H1 (cell line): Measurements from ENCODE around the gene MAGI1. TPM values are rescaled to one million over a fixed set of nuclear protein-coding genes. Genes with fewer than 3 reads are reported as not detected.

Source experiments
- CTCF ChIA-PET: fragments of 300-600 bp; sonication (Branson Sonifier 250); formaldehyde crosslinking; loops from one replicate; lab custom pipeline; 2021; ENCODE audit not compliant: partially characterized antibody; lab: Charles Lee
- POLR2A ChIA-PET: fragments of 300-600 bp; sonication (Branson Sonifier 250); formaldehyde crosslinking; loops from one replicate; lab custom pipeline; 2021; ENCODE audit warnings: inconsistent platforms; ENCODE audit not compliant: partially characterized antibody; lab: Charles Lee
- DNase-seq, 2 experiments: peaks; one replicate each; pipeline versions ENCODE4 v3.0.0 to v3.0.0-alpha.2; 2010 to 2022; ENCODE audit warnings: low spot score in 2 of 2, low read depth in 1 of 2, mixed read lengths in 1 of 2
- FAIRE-seq: peaks from 2 replicates; lab custom pipeline; 2011; peaks lifted over from hg19 to GRCh38; lab: Jason Lieb, UNC
- H2AFZ ChIP-seq: 2 replicates; pipeline ENCODE4 v1.8.1; 2012; ENCODE audit warnings: low read length, inconsistent platforms
- H2AK5ac ChIP-seq: 2 replicates; pipeline ENCODE4 v1.6.1; 2013; ENCODE audit warnings: low read depth, low read length
- H2BK120ac ChIP-seq: replicated peaks from 2 replicates; pipeline ENCODE3; 2013; ENCODE audit warnings: low read depth, low read length, inconsistent platforms
- H2BK12ac ChIP-seq: 2 replicates; pipeline ENCODE4 v1.6.1; 2013; ENCODE audit warnings: low read depth, low read length
- H2BK15ac ChIP-seq: 2 replicates; pipeline ENCODE4 v1.6.1; 2013; ENCODE audit warnings: low read length
- H2BK20ac ChIP-seq: 2 replicates; pipeline ENCODE4 v1.6.1; 2013; ENCODE audit warnings: low read length
- H2BK5ac ChIP-seq: 2 replicates; pipeline ENCODE4 v1.6.1; 2013; ENCODE audit warnings: low read depth, low read length
- H3K14ac ChIP-seq: 2 replicates; pipeline ENCODE4 v1.6.1; 2013; ENCODE audit warnings: inconsistent platforms; ENCODE audit not compliant: insufficient read length
- H3K18ac ChIP-seq: 2 replicates; pipeline ENCODE4 v1.6.1; 2013; ENCODE audit warnings: low read length; ENCODE audit errors: extremely low read depth
- H3K23ac ChIP-seq: 2 replicates; pipeline ENCODE4 v1.6.1; 2013; ENCODE audit warnings: inconsistent platforms; ENCODE audit not compliant: insufficient read length
- H3K23me2 ChIP-seq: 2 replicates; pipeline ENCODE4 v1.6.1; 2013; ENCODE audit warnings: low read depth, low read length
- H3K27ac ChIP-seq: 2 replicates; pipeline ENCODE4 v1.6.1; 2011; ENCODE audit warnings: low read depth, low read length, inconsistent platforms
- H3K27me3 ChIP-seq, 4 experiments: replicated peaks in 1 of 4; 1 replicate in 1 of 4; 2 replicates in 3 of 4; pipeline versions ENCODE4 v1.6.1 to v1.8.1; 2011 to 2013; ENCODE audit warnings: low read length in 3 of 4, mild to moderate bottlenecking in 3 of 4, inconsistent platforms in 2 of 4, mixed read lengths in 2 of 4, moderate library complexity in 1 of 4; ENCODE audit not compliant: control insufficient read depth in 3 of 4, insufficient read depth in 3 of 4; ENCODE audit errors: extremely low read depth in 1 of 4
- H3K36me3 ChIP-seq, 4 experiments: 2 replicates each; pipeline versions ENCODE4 v1.6.1 to v1.8.1; 2011 to 2013; ENCODE audit warnings: mild to moderate bottlenecking in 4 of 4, low read length in 3 of 4, moderate library complexity in 2 of 4, control low read depth in 1 of 4, inconsistent platforms in 1 of 4; ENCODE audit not compliant: insufficient read depth in 4 of 4, control insufficient read depth in 2 of 4
- H3K4ac ChIP-seq: replicated peaks from 2 replicates; pipeline ENCODE3; 2013; ENCODE audit warnings: low read length, low read depth, mixed read lengths, inconsistent platforms; ENCODE audit not compliant: insufficient read length
- H3K4me1 ChIP-seq, 4 experiments: replicated peaks in 1 of 4; 1 replicate in 1 of 4; 2 replicates in 3 of 4; pipeline versions ENCODE4 v1.6.1 to v1.8.1; 2011 to 2013; ENCODE audit warnings: low read length in 3 of 4, inconsistent platforms in 2 of 4, mixed read lengths in 1 of 4; ENCODE audit not compliant: insufficient read depth in 4 of 4, control insufficient read depth in 3 of 4
- H3K4me2 ChIP-seq, 2 experiments: 2 replicates each; pipeline versions ENCODE4 v1.6.1 to v1.8.1; 2011 to 2013; ENCODE audit warnings: low read depth in 2 of 2, low read length in 2 of 2, control low read depth in 1 of 2, inconsistent platforms in 1 of 2, mild to moderate bottlenecking in 1 of 2; ENCODE audit not compliant: insufficient read depth in 1 of 2
- H3K4me3 ChIP-seq, 4 experiments: fragments of 200-600, 300-600 bp in 1 of 4; sonication (generic), shearing (Covaris generic), sonication (Bioruptor Twin) in 1 of 4; 2 replicates each; pipeline versions ENCODE4 v1.5.1 to v1.8.1; 2011 to 2016; ENCODE audit warnings: low read length in 4 of 4, low read depth in 3 of 4, control low read depth in 2 of 4, inconsistent platforms in 2 of 4, mild to moderate bottlenecking in 2 of 4, mixed read lengths in 1 of 4, moderate library complexity in 1 of 4; ENCODE audit not compliant: insufficient read depth in 2 of 4; ENCODE audit errors: extremely low read depth in 1 of 4
- H3K56ac ChIP-seq: replicated peaks from 2 replicates; pipeline ENCODE3; 2013; ENCODE audit warnings: low read depth, mild to moderate bottlenecking, mixed read lengths, low read length, inconsistent platforms; ENCODE audit not compliant: insufficient read length
- H3K79me1 ChIP-seq: 2 replicates; pipeline ENCODE4 v1.6.1; 2013; ENCODE audit warnings: low read depth, low read length, control low read depth
- H3K79me2 ChIP-seq, 2 experiments: 2 replicates each; pipeline versions ENCODE4 v1.6.1 to v1.8.1; 2012 to 2013; ENCODE audit warnings: low read length in 2 of 2, mild to moderate bottlenecking in 2 of 2, inconsistent platforms in 1 of 2; ENCODE audit not compliant: insufficient read depth in 2 of 2, control insufficient read depth in 1 of 2
- H3K9ac ChIP-seq, 4 experiments: replicated peaks in 1 of 4; 1 replicate in 1 of 4; 2 replicates in 3 of 4; pipeline versions ENCODE4 v1.6.1 to v1.8.1; 2011 to 2013; ENCODE audit warnings: low read depth in 3 of 4, low read length in 3 of 4, control low read depth in 2 of 4, mild to moderate bottlenecking in 2 of 4, moderate library complexity in 2 of 4, inconsistent platforms in 1 of 4; ENCODE audit errors: extremely low read depth in 1 of 4
- H3K9me3 ChIP-seq, 2 experiments: 2 replicates each; pipeline versions ENCODE4 v1.6.1 to v1.8.1; 2012 to 2013; ENCODE audit warnings: mild to moderate bottlenecking in 2 of 2, moderate library complexity in 2 of 2, control low read depth in 1 of 2, inconsistent platforms in 1 of 2, low read depth in 1 of 2, low read length in 1 of 2, mixed read lengths in 1 of 2; ENCODE audit not compliant: insufficient read depth in 2 of 2
- H4K20me1 ChIP-seq, 2 experiments: replicated peaks in 1 of 2; 2 replicates each; pipeline versions ENCODE3 to v1.8.1; 2011 to 2013; ENCODE audit warnings: inconsistent platforms in 2 of 2, low read length in 2 of 2, mild to moderate bottlenecking in 1 of 2; ENCODE audit not compliant: insufficient read depth in 2 of 2, control insufficient read depth in 1 of 2
- H4K5ac ChIP-seq: 2 replicates; pipeline ENCODE4 v1.6.1; 2013; ENCODE audit warnings: low read length, low read depth, mixed read lengths, inconsistent platforms; ENCODE audit not compliant: insufficient read length
- H4K8ac ChIP-seq: 2 replicates; pipeline ENCODE4 v1.8.0; 2013; ENCODE audit warnings: mild to moderate bottlenecking, moderate library complexity, low read length, inconsistent platforms; ENCODE audit not compliant: insufficient read depth; ENCODE audit errors: extremely low read depth
- H4K91ac ChIP-seq: replicated peaks from 2 replicates; pipeline ENCODE3; 2013; ENCODE audit warnings: low read length, mixed read lengths, inconsistent platforms; ENCODE audit not compliant: insufficient read length
- CBX5 ChIP-seq: fragments of 300-800, 300-1000 bp; sonication (generic); IDR thresholded peaks from 2 replicates; pipeline ENCODE4 v1.7.1; 2016; ENCODE audit warnings: antibody characterized with exemption, low read length, low read depth
- CHD2 ChIP-seq: IDR thresholded peaks from 2 replicates; pipeline ENCODE4 v1.6.1; 2012; ENCODE audit warnings: low read length, improper control_type of control experiment
- EZH2 ChIP-seq: fragments of 200-600 bp; sonication (generic); IDR thresholded peaks from 2 replicates; pipeline ENCODE4 v1.7.1; 2012; ENCODE audit warnings: low read depth, mild to moderate bottlenecking, moderate library complexity, low read length, inconsistent platforms; ENCODE audit not compliant: severe bottlenecking
- JUND ChIP-seq: IDR thresholded peaks from 2 replicates; pipeline ENCODE4 v1.6.1; 2011; ENCODE audit warnings: mild to moderate bottlenecking, improper control_type of control experiment, low read length
- POLR2A ChIP-seq, 2 experiments: IDR thresholded peaks; 1 replicate in 1 of 2; 2 replicates in 1 of 2; pipeline ENCODE4 v1.6.1; 2011; ENCODE audit warnings: low read depth in 2 of 2, low read length in 2 of 2, mild to moderate bottlenecking in 2 of 2; ENCODE audit errors: control extremely low read depth in 1 of 2
- POLR2AphosphoS5 ChIP-seq: IDR thresholded peaks from 2 replicates; pipeline ENCODE4 v1.6.1; 2011; ENCODE audit warnings: low read depth, low read length
- RAD21 ChIP-seq, 2 experiments: IDR thresholded peaks in 1 of 2; conservative IDR thresholded peaks in 1 of 2; 2 replicates each; pipeline ENCODE4 v1.6.1; 2011; ENCODE audit warnings: low read depth in 2 of 2, low read length in 2 of 2, improper control_type of control experiment in 1 of 2, inconsistent platforms in 1 of 2, mild to moderate bottlenecking in 1 of 2, moderate library complexity in 1 of 2
- RNF2 ChIP-seq: fragments of 200-900, 300-1000 bp; sonication (generic); IDR thresholded peaks from 2 replicates; pipeline ENCODE4 v1.7.1; 2016; ENCODE audit warnings: borderline replicate concordance, low read depth, mild to moderate bottlenecking, antibody characterized with exemption, low read length; ENCODE audit not compliant: poor library complexity, severe bottlenecking; ENCODE audit errors: missing control alignments
- YY1 ChIP-seq: IDR thresholded peaks from 2 replicates; pipeline ENCODE4 v1.6.1; 2011; ENCODE audit warnings: low read depth, mild to moderate bottlenecking, low read length
- ZNF274 ChIP-seq: IDR thresholded peaks from 2 replicates; pipeline ENCODE4 v1.7.0; 2012; ENCODE audit warnings: low read length, borderline replicate concordance; ENCODE audit errors: extremely low read depth
- polyA plus RNA-seq, 7 experiments: library from polyadenylated mRNA; depleted of rRNA in 3 of 7; stranded (reverse) in 5 of 7; unstranded in 2 of 7; fragments of >200 nt in 5 of 7; fragments of 200-250 nt in 2 of 7; gene quantifications; 1 replicate in 5 of 7; 2 replicates in 1 of 7; 4 replicates in 1 of 7; pipeline versions ENCODE4 v1.2.1 to v1.2.3, GENCODE V29; 2011 to 2013; ENCODE audit warnings: missing spikeins in 2 of 7, mixed read lengths in 2 of 7
- total RNA-seq: library from RNA; stranded (reverse); fragmentation: NEBNext Ultra II Directional; extraction: Animal tissue kit (Norgen Biotek cat#: 25700); gene quantifications from 2 replicates; pipeline ENCODE4 v1.2.1, GENCODE V29; 2021
- TF ChIP-seq, protein P1 (sequence below), 3 experiments: IDR thresholded peaks; 1 replicate in 2 of 3; 2 replicates in 1 of 3; pipeline versions ENCODE4 v1.5.1 to v1.6.1; 2011; ENCODE audit warnings: low read length in 3 of 3, mild to moderate bottlenecking in 3 of 3, inconsistent platforms in 2 of 3, low read depth in 1 of 3, moderate library complexity in 1 of 3; ENCODE audit not compliant: insufficient read depth in 1 of 3; ENCODE audit errors: control extremely low read depth in 1 of 3
- TF ChIP-seq, protein P2 (sequence below): IDR thresholded peaks from 2 replicates; pipeline ENCODE4 v1.6.1; 2012; ENCODE audit warnings: inconsistent platforms

Gene MAGI1
- total and polyA plus RNA-seq, 2 of the 8 experiments (the other 6 are each of a cell fraction or from before 2014, with no cell fraction given), result 19.8 to 78.0 TPM

DNA sequence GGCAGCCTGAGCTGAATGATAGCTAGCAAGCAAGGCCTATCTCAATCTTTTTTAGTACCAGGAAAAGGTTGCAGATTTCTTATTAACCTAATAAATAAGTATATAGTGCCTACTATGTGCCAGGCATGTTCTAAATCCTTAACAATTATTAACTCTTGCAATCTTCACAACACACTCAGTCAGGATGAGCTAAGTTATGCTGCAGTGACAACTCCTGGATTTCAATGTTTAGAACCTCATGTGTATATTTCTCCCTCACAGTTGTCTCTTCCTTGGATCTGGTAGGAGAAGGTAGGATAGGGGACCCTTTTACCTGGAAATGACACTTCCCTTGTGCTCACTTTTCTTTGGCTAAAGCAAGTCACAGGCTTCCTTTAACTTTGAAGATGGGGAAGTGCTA, 39.3 kb upstream of the MAGI1 start:
- TF ChIP-seq JUND, result no peak
- TF ChIP-seq ZNF274, result no peak
- no peak for TF ChIP-seq POLR2AphosphoS5
- TF ChIP-seq, protein P1, sequence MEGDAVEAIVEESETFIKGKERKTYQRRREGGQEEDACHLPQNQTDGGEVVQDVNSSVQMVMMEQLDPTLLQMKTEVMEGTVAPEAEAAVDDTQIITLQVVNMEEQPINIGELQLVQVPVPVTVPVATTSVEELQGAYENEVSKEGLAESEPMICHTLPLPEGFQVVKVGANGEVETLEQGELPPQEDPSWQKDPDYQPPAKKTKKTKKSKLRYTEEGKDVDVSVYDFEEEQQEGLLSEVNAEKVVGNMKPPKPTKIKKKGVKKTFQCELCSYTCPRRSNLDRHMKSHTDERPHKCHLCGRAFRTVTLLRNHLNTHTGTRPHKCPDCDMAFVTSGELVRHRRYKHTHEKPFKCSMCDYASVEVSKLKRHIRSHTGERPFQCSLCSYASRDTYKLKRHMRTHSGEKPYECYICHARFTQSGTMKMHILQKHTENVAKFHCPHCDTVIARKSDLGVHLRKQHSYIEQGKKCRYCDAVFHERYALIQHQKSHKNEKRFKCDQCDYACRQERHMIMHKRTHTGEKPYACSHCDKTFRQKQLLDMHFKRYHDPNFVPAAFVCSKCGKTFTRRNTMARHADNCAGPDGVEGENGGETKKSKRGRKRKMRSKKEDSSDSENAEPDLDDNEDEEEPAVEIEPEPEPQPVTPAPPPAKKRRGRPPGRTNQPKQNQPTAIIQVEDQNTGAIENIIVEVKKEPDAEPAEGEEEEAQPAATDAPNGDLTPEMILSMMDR (IDR thresholded peaks at IDR 0.05; ENCODE audit: control extremely low read depth in 1 of 3, insufficient read depth in 1 of 3, low read depth in 1 of 3, low read length in 3 of 3), result no peak
- no peak for TF ChIP-seq RNF2
- TF ChIP-seq CBX5, result no peak
- TF ChIP-seq, protein P2, sequence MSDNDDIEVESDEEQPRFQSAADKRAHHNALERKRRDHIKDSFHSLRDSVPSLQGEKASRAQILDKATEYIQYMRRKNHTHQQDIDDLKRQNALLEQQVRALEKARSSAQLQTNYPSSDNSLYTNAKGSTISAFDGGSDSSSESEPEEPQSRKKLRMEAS, result no peak
- TF ChIP-seq POLR2A (IDR thresholded peaks at IDR 0.05; ENCODE audit: control extremely low read depth in 1 of 2, low read depth in 2 of 2, low read length in 2 of 2), result no peak
- no peak for TF ChIP-seq CHD2
- TF ChIP-seq EZH2, result no peak
- no peak for TF ChIP-seq RAD21 (IDR thresholded peaks at IDR 0.05 in 1 of 2, conservative IDR thresholded peaks at IDR 0.05 in 1 of 2; ENCODE audit: low read depth in 2 of 2, low read length in 2 of 2)
- no peak for TF ChIP-seq YY1
- Histone ChIP-seq H3K9me3 (no peaks in the 10 kb centered on the region), H3K23ac (no peak overlapping the region), H4K91ac (no peak overlapping the region), H3K4me2 (no peak overlapping the region), H2BK15ac (no peak overlapping the region), H3K27me3 (no peaks in the 10 kb centered on the region), H3K36me3 (no peaks in the 10 kb centered on the region), H3K56ac (no peak overlapping the region), H4K5ac (no peak overlapping the region), H2AK5ac (no peak overlapping the region), H3K9ac (no peak overlapping the region), H3K27ac (no peak overlapping the region), H3K14ac (no peak overlapping the region), H2AFZ (no peak overlapping the region), H2BK5ac (no peak overlapping the region), H2BK12ac (no peak overlapping the region), H3K4me3 (no peak overlapping the region), H3K79me1 (no peaks in the 10 kb centered on the region), H2BK20ac (no peak overlapping the region), H3K4ac (no peak overlapping the region), H4K8ac (no peak overlapping the region), H2BK120ac (no peak overlapping the region), H4K20me1 (no peaks in the 10 kb centered on the region), H3K23me2 (no peaks in the 10 kb centered on the region), H3K18ac (no peak overlapping the region), H3K79me2 (no peaks in the 10 kb centered on the region), H3K4me1 (no peaks in the 10 kb centered on the region)
- no peak for FAIRE-seq
- ChIA-PET POLR2A (no interaction called here), CTCF (interaction anchor here (1.0 to 1.3 kb wide), 2 partner anchors 9 to 34 kb away, joined by 3 read pairs; no protein-coding TSS in a partner anchor)
- no peak for DNase-seq
